M059J (cell line): ENCODE data around the gene GP1BB. TPM values are rescaled to one million over a fixed set of nuclear protein-coding genes. Genes with fewer than 3 reads are reported as not detected.

ENCODE experiments used
- DNase-seq: peaks from one replicate; pipeline ENCODE4 v3.0.0-alpha.2; 2012; ENCODE audit warnings: low read depth
- total RNA-seq: library from RNA; depleted of rRNA; stranded (reverse); fragments of >200 nt; shearing (Covaris generic); gene quantifications from 2 replicates; pipeline ENCODE4 v1.2.3, GENCODE V29; 2014; rRNA removed

GP1BB gene
- total RNA-seq, 1 experiment from 2014 or later: 1.5 TPM

GRCh38 chr22:19766511-19767426 lies 43.4 kb downstream of the GP1BB start:
- peak; percentile 33 for DNase-seq

DNA sequence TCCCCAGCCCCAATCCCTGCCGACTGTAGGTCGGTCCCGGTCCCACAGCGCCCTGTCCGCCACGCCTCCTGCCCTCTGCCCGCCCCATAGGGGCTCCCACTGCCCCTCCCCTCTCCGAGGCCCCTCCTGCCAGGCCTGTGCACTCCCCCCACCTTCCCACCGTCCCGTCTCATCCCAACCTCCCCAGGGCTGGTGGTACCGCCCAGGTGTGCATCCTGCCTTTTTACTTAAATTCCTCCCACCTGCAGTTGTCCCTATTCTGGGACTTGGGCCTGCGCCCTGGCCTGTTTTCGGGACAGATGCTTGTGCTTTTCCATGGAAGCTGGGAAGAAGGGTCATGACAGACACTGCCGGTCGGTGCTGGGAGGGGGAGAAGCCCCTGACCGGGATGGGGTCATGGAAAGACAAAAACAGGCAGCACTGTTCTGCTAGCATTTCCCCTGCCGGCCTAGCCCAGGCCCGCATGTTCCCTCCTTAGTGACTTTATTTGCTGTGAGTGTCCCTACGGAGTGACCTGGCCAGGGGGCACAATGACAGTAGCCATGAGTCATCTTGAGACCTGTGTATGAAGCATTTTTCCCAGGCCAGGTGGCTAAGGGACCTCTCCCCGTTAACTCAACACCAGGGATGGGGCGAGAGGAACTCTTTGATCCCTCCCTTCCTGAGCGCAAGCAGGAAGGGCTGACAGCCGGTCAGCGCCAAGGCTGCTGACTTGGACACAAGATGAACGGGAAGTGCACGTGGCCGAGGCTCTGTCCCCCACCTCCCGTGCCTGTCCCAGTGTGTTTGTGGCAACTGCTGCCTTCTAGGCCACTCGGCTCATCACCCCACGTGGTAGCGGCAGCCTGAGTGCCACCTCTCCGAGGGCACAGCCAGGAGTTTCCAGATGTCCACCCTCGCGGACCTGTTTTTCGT lies 44.3 kb downstream of the GP1BB start:
- no peak for DNase-seq

DNA sequence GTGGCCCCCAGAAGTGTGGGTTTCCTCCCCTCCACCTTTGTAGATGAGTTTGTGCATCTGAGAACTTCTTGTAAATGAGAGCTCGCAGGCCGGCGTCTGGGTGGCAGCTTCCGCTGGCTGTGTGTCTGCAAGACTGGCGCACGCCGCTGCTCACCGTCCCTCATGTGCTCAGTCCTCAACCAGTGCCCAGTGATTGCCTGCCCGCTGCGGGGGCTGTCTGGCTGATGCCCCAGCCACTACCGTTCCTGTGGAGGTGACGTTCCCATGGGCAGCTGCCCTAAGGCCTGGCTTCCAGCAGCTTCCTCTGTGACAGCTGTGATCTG lies 46.0 kb downstream of the GP1BB start:
- no peak for DNase-seq

DNA sequence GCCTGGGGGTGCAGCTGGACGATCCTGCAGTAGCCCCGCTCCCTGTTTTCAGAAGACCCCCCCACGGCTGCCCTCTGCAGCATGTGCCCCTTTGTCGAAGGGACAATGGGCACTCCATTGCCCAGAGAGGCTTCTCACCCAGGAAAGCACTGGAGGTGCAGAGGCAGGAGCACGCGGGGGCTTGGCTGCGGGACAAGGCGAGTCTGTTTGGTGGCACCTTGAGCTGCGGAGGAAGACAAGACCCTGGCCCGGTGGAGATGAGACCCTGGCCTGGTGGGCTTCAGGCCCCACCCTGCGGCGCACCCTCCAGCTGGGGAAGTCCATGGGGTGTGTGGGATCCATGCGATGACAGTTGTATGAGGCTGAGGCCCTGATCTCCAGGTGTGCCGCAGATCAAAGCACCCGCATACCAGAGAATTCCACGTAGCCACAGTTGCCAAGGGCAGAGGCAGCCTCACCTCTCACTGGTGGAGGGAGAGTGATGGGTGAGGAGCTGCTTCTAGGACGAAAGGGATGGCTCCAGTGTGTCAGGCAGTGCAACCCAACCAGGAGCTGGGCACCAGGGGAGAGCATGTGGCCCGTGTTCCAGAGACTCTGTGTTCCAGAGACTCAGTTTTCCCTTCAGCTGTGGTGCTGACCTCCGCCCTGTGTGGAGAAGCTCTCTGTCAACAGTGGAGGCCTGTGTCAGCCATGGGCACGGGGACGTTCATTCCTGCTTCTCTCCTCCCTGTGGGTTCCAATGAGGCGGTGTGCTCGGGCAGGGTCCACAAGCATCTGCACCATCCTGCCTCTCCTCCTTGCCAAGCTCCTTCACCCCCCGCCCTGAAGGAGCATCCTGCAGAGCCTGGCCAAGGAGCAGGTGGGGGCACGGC lies 47.2 kb downstream of the GP1BB start:
- no peak for DNase-seq

DNA sequence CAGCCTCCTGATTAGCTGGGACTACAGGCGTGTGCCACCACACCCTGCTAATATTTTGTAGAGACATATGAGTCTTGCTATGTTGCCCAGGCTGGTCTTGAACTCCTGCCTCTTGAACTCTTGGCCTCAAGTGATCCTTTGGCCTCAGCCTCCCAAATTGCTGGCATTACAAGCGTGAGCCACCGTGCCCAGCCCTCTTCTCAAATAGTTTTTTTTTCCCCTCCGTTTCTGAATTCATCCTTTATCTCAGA lies 49.0 kb downstream of the GP1BB start:
- DNase-seq: no peak

GRCh38 chr22:19772673-19773469 lies 49.5 kb downstream of the GP1BB start:
- DNase-seq: no peak

DNA sequence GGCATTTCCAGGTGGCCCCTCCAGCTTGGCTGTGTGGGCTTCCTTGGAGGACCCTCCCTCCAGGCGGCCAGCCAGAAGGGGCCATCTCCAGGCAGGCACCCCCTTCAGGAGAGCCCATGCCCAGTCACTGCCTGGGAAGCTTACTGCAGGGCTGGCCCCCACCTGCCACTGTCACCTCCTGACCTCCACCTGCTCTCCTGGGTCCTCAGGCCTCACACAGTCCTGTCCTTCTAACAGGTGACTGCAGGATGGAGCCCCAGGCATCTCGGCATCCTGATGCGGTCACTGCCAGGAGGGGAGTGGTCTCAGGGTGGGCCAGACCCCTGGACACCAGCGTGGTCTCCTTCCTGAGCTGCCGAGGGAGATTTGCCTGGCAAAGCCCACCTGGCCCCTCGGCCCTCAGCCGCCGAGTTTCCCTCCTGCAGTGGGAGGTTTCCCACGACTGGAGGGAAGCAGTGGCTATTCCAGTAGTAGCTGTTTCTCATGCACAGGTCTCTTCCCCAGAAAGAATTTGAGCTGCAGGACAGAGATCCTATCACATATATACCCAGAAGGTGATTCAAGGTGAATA lies 50.2 kb downstream of the GP1BB start:
- no peak for DNase-seq

Other genes starting within 250 kb of the GP1BB start
- 71.4 and 88.6 TPM in 2 replicates for gene UFD1, start 244.3 kb upstream of the GP1BB start, total RNA-seq
- gene CDC45, start 243.6 kb upstream of the GP1BB start, total RNA-seq: 26.1 and 32.2 TPM in 2 replicates
- not detected in 2 replicates for gene CLDN5, start 199.1 kb upstream of the GP1BB start, total RNA-seq
- gene SEPTIN5, start 9.0 kb upstream of the GP1BB start, total RNA-seq: 7.7 and 9.8 TPM in 2 replicates
- gene TBX1, start 37.2 kb downstream of the GP1BB start, total RNA-seq: 0.10 TPM in 1 of 2 replicates, not detected in the other
- gene GNB1L, start 131.3 kb downstream of the GP1BB start, total RNA-seq: 4.0 and 7.6 TPM in 2 replicates
- 3.5 and 7.6 TPM in 2 replicates for gene RTL10, start 131.3 kb downstream of the GP1BB start, total RNA-seq
- gene COMT, start 218.2 kb downstream of the GP1BB start, total RNA-seq: 182 and 248 TPM in 2 replicates
- 20.7 and 21.8 TPM in 2 replicates for gene TXNRD2, start 218.3 kb downstream of the GP1BB start, total RNA-seq